ENCODE results near the gene MAGI1.

GRCh38 chr3:65508750-65509422 is 529.8 kb downstream of the MAGI1 start:
- TF ChIP-seq CTCF (IDR thresholded peaks at IDR 0.05) (no peak), POLR2A (IDR thresholded peaks at IDR 0.05) (no peak)

All from uterus (tissue), 2 donors.